H9 (cell line): ENCODE data around the gene VDAC1. TPM values are rescaled to one million over a fixed set of nuclear protein-coding genes. Genes with fewer than 3 reads are reported as not detected.

Experiments
- DNase-seq: peaks from one replicate; pipeline ENCODE4 v3.0.0-alpha.2; 2017
- H2AFZ ChIP-seq: one replicate; pipeline ENCODE4 v1.6.1; 2013; ENCODE audit warnings: mild to moderate bottlenecking, low read length, control low read depth, moderate library complexity
- H2AK5ac ChIP-seq: 2 replicates; pipeline ENCODE4 v1.6.1; 2013; ENCODE audit warnings: low read length, control low read depth, mixed read lengths; ENCODE audit not compliant: insufficient read length
- H2BK120ac ChIP-seq: one replicate; pipeline ENCODE4 v1.6.1; 2013; ENCODE audit warnings: low read depth, mild to moderate bottlenecking, low read length, control low read depth, inconsistent platforms; ENCODE audit not compliant: poor library complexity, severe bottlenecking
- H2BK12ac ChIP-seq: 2 replicates; pipeline ENCODE4 v1.6.1; 2013; ENCODE audit warnings: low read length, control low read depth, mixed read lengths, low read depth; ENCODE audit not compliant: insufficient read length
- H2BK15ac ChIP-seq: 2 replicates; pipeline ENCODE4 v1.6.1; 2013; ENCODE audit warnings: low read depth, low read length, control low read depth
- H2BK20ac ChIP-seq: one replicate; pipeline ENCODE4 v1.6.1; 2013; ENCODE audit warnings: low read depth, mild to moderate bottlenecking, low read length, control low read depth, inconsistent platforms; ENCODE audit not compliant: poor library complexity, severe bottlenecking
- H2BK5ac ChIP-seq: 2 replicates; pipeline ENCODE4 v1.6.1; 2013; ENCODE audit warnings: low read length, control low read depth, mixed read lengths; ENCODE audit not compliant: insufficient read length
- H3K14ac ChIP-seq: 2 replicates; pipeline ENCODE4 v1.6.1; 2013; ENCODE audit warnings: low read length, control low read depth; ENCODE audit not compliant: insufficient read depth
- H3K18ac ChIP-seq: 2 replicates; pipeline ENCODE4 v1.6.1; 2013; ENCODE audit warnings: low read depth, mild to moderate bottlenecking, mixed read lengths, low read length, control low read depth; ENCODE audit not compliant: insufficient read length
- H3K23ac ChIP-seq: 2 replicates; pipeline ENCODE4 v1.6.1; 2013; ENCODE audit warnings: low read length, control low read depth, mixed read lengths, low read depth; ENCODE audit not compliant: insufficient read length
- H3K23me2 ChIP-seq: 2 replicates; pipeline ENCODE4 v1.6.1; 2013; ENCODE audit warnings: low read depth, mild to moderate bottlenecking, mixed read lengths, low read length, control low read depth; ENCODE audit not compliant: insufficient read length, poor library complexity, severe bottlenecking
- H3K27ac ChIP-seq: 2 replicates; pipeline ENCODE4 v1.5.1; 2013; ENCODE audit warnings: low read length, control low read depth, mixed read lengths, low read depth; ENCODE audit not compliant: insufficient read length
- H3K27me3 ChIP-seq: 2 replicates; pipeline ENCODE4 v1.6.1; 2013; ENCODE audit warnings: low read length, control low read depth, inconsistent platforms; ENCODE audit not compliant: insufficient read depth
- H3K4ac ChIP-seq: 2 replicates; pipeline ENCODE4 v1.6.1; 2013; ENCODE audit warnings: low read depth, mild to moderate bottlenecking, control low read depth, inconsistent platforms, low read length, moderate library complexity
- H3K4me1 ChIP-seq: 2 replicates; pipeline ENCODE4 v1.6.1; 2013; ENCODE audit warnings: low read length, control low read depth, inconsistent platforms; ENCODE audit not compliant: insufficient read depth
- H3K4me2 ChIP-seq: 2 replicates; pipeline ENCODE4 v1.6.1; 2013; ENCODE audit warnings: low read length, control low read depth, mixed read lengths; ENCODE audit not compliant: insufficient read length, insufficient read depth
- H3K56ac ChIP-seq: 2 replicates; pipeline ENCODE4 v1.6.1; 2013; ENCODE audit warnings: low read depth, mild to moderate bottlenecking, mixed read lengths, low read length, control low read depth; ENCODE audit not compliant: insufficient read length
- H3K79me1 ChIP-seq: 2 replicates; pipeline ENCODE4 v1.6.1; 2013; ENCODE audit warnings: low read depth, mild to moderate bottlenecking, moderate library complexity, low read length, control low read depth, inconsistent platforms; ENCODE audit not compliant: insufficient read depth, poor library complexity, severe bottlenecking
- H3K79me2 ChIP-seq: 2 replicates; pipeline ENCODE4 v1.6.1; 2013; ENCODE audit warnings: low read length, control low read depth, inconsistent platforms; ENCODE audit not compliant: insufficient read depth
- H3K9ac ChIP-seq: 2 replicates; pipeline ENCODE4 v1.6.1; 2013; ENCODE audit warnings: low read length, control low read depth, mixed read lengths; ENCODE audit not compliant: insufficient read length; ENCODE audit errors: extremely low read depth
- H3K9me3 ChIP-seq: one replicate; pipeline ENCODE4 v1.6.1; 2013; ENCODE audit warnings: low read depth, low read length, inconsistent platforms; ENCODE audit not compliant: control insufficient read depth
- H3T11ph ChIP-seq: one replicate; pipeline ENCODE4 v1.6.1; 2013; ENCODE audit warnings: mild to moderate bottlenecking, low read length, control low read depth, inconsistent platforms
- H4K20me1 ChIP-seq: one replicate; pipeline ENCODE4 v1.6.1; 2013; ENCODE audit not compliant: control insufficient read depth, insufficient read length, insufficient read depth
- H4K5ac ChIP-seq: 2 replicates; pipeline ENCODE4 v1.6.1; 2013; ENCODE audit warnings: low read depth, mild to moderate bottlenecking, mixed read lengths, low read length, control low read depth; ENCODE audit not compliant: insufficient read length
- H4K8ac ChIP-seq: replicated peaks from 2 replicates; pipeline ENCODE4 v1.6.1; 2013; ENCODE audit warnings: low read length, control low read depth, mixed read lengths, low read depth; ENCODE audit not compliant: insufficient read length
- H4K91ac ChIP-seq: 2 replicates; pipeline ENCODE4 v1.6.1; 2013; ENCODE audit warnings: low read depth, mild to moderate bottlenecking, moderate library complexity, mixed read lengths, low read length, control low read depth; ENCODE audit not compliant: insufficient read length
- H3K27ac Mint-ChIP-seq, 3 experiments: 2 replicates in 2 of 3; 3 replicates in 1 of 3; pipeline ENCODE4 v1.8.0; 2020 to 2021; ENCODE audit warnings: mixed read lengths in 3 of 3, mild to moderate bottlenecking in 1 of 3, moderate library complexity in 1 of 3
- H3K27me3 Mint-ChIP-seq: 2 replicates; pipeline ENCODE4 v1.8.0; 2021; ENCODE audit warnings: low read depth, mild to moderate bottlenecking, moderate library complexity, mixed read lengths
- H3K36me3 Mint-ChIP-seq, 3 experiments: 2 replicates in 2 of 3; 3 replicates in 1 of 3; pipeline ENCODE4 v1.8.0; 2020 to 2021; ENCODE audit warnings: low read depth in 3 of 3, mixed read lengths in 3 of 3; ENCODE audit not compliant: insufficient read depth in 1 of 3
- H3K4me1 Mint-ChIP-seq, 2 experiments: 2 replicates each; pipeline ENCODE4 v1.8.0; 2020; ENCODE audit warnings: mixed read lengths in 2 of 2
- H3K4me3 Mint-ChIP-seq, 2 experiments: 2 replicates in 1 of 2; 3 replicates in 1 of 2; pipeline ENCODE4 v1.8.0; 2020 to 2021; ENCODE audit warnings: mild to moderate bottlenecking in 2 of 2, mixed read lengths in 2 of 2, moderate library complexity in 1 of 2
- H3K9me3 Mint-ChIP-seq, 2 experiments: 2 replicates in 1 of 2; 3 replicates in 1 of 2; pipeline ENCODE4 v1.8.0; 2020; ENCODE audit warnings: mild to moderate bottlenecking in 2 of 2, mixed read lengths in 2 of 2, moderate library complexity in 1 of 2
- WGBS: extraction: QIAGEN DNeasy Blood & Tissue Kit; methylation state at CpG from one replicate; pipeline ENCODE4 v1.1.7; 2013; ENCODE audit warnings: missing lambda C conversion rate, low lambda C conversion rate, mixed read lengths; ENCODE audit not compliant: insufficient read length; ENCODE audit errors: extremely low coverage; 5-methylcytosine and 5-hydroxymethylcytosine counted together
- total RNA-seq: library from RNA; stranded (reverse); gene quantifications from 2 replicates; pipeline ENCODE4 v1.2.1, GENCODE V29; 2021
- TF ChIP-seq, protein P1 (sequence below): fragments of 200-600 bp; sonication (generic); conservative IDR thresholded peaks from 3 replicates; pipeline ENCODE4 v1.8.0; 2021; ENCODE audit warnings: antibody characterized with exemption, mild to moderate bottlenecking

Gene VDAC1
- total RNA-seq, 1 experiment from 2014 or later = 208 TPM

DNA sequence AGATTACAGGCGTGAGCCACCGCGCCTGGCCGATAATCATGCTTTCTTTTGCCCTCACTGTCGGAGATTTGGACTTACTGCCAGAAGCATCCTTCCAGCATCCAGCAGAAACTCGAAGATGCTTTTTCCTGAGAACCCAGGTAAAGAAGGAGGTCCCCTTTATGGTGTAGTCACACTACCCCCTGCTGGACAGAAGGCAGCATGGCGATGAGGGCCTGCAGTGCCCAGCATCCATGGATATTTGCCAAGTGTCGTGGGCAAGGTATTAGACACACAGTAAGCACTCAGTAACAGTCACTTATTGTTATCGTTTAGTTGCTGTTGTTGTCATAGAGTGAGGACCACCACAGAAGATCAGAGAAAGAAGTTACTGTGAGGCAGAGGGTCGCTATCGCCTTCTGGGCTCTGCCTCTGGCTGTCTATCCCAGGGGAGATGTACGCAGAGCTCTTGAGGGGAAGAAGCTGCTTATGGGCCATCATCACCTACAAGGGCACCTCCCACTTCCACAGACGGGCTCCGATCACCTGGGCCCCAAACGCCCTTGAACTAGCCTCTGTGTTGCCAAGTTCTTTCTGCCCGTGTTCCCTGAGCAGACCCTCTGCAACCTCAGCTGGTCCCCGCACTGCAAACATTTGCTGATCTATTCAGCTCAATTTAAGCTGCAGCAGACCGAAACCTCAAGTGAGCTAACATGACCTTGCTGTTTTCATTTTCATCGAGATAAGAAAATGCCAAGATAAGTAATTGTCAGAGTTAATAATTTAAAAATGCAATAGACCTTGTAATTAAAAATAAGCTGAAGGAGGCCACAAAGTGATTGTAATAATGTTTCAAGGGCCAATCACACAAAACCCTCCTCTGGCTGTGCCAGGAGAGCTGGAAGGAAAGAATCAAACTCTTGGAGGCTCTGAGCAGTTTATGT lies 60.3 kb downstream of the VDAC1 start:
- no peak overlapping the region for H3K27ac ChIP-seq
- no peak overlapping the region for H4K91ac ChIP-seq
- H3K9me3 ChIP-seq = no peaks in the 10 kb centered on the region
- H2BK20ac ChIP-seq = no peak overlapping the region
- H3K4ac ChIP-seq = no peak overlapping the region
- H2BK12ac ChIP-seq = no peak overlapping the region
- no peak overlapping the region for H2AFZ ChIP-seq
- no peak overlapping the region for H3K4me3 Mint-ChIP-seq
- TF ChIP-seq, protein P1, sequence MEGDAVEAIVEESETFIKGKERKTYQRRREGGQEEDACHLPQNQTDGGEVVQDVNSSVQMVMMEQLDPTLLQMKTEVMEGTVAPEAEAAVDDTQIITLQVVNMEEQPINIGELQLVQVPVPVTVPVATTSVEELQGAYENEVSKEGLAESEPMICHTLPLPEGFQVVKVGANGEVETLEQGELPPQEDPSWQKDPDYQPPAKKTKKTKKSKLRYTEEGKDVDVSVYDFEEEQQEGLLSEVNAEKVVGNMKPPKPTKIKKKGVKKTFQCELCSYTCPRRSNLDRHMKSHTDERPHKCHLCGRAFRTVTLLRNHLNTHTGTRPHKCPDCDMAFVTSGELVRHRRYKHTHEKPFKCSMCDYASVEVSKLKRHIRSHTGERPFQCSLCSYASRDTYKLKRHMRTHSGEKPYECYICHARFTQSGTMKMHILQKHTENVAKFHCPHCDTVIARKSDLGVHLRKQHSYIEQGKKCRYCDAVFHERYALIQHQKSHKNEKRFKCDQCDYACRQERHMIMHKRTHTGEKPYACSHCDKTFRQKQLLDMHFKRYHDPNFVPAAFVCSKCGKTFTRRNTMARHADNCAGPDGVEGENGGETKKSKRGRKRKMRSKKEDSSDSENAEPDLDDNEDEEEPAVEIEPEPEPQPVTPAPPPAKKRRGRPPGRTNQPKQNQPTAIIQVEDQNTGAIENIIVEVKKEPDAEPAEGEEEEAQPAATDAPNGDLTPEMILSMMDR = peak; percentile 90
- peak; percentile 65 for DNase-seq
- H3K27me3 ChIP-seq = no peaks in the 10 kb centered on the region
- H3K4me1 Mint-ChIP-seq = peaks cover 0 to 3% of the 10 kb centered on the region in 2 experiments; a peak in 1 of 4 replicates
- H2BK15ac ChIP-seq = no peak overlapping the region
- no peak overlapping the region for H3K9ac ChIP-seq
- H4K20me1 ChIP-seq = no peaks in the 10 kb centered on the region
- no peaks in the 10 kb centered on the region for H3K79me2 ChIP-seq
- H4K8ac ChIP-seq = no peak overlapping the region
- H3K4me2 ChIP-seq = no peak overlapping the region
- H4K5ac ChIP-seq = no peak overlapping the region
- peaks cover 6% of the 10 kb centered on the region for H3K27me3 Mint-ChIP-seq
- no peak overlapping the region for H3K56ac ChIP-seq
- no peak overlapping the region for H3T11ph ChIP-seq
- H3K23me2 ChIP-seq = no peaks in the 10 kb centered on the region
- no peak overlapping the region for H2AK5ac ChIP-seq
- H3K4me1 ChIP-seq = no peaks in the 10 kb centered on the region
- no peak overlapping the region for H2BK120ac ChIP-seq
- no peaks in the 10 kb centered on the region for H3K79me1 ChIP-seq
- H3K27ac Mint-ChIP-seq = no peak overlapping the region; a peak in 1 of 7 replicates
- no peak overlapping the region for H3K14ac ChIP-seq
- H3K9me3 Mint-ChIP-seq = no peaks in the 10 kb centered on the region
- no peak overlapping the region for H3K18ac ChIP-seq
- whole genome bisulfite sequencing = no CpG with 5 or more reads among the region's 19 CpGs
- no peak overlapping the region for H2BK5ac ChIP-seq
- H3K23ac ChIP-seq = no peak overlapping the region
- no peaks in the 10 kb centered on the region for H3K36me3 Mint-ChIP-seq
